IMR-90 (cell line): Measurements from ENCODE around the gene C15orf61.

ENCODE experiments used
- BHLHE40 ChIP-seq: fragments of 150-350 bp; IDR thresholded peaks from 2 replicates; pipeline ENCODE4 v1.6.1; 2016; ENCODE audit warnings: mild to moderate bottlenecking, low read depth, low read length
- CEBPB ChIP-seq: IDR thresholded peaks from 2 replicates; pipeline ENCODE4 v1.6.1; 2012; ENCODE audit warnings: low read depth, low read length, improper control_type of control experiment
- CHD1 ChIP-seq: IDR thresholded peaks from 2 replicates; pipeline ENCODE4 v1.6.1; 2012; ENCODE audit warnings: low read depth, low read length, improper control_type of control experiment
- CTCF ChIP-seq: conservative IDR thresholded peaks from 2 replicates; pipeline ENCODE4 v1.5.1; 2012; ENCODE audit warnings: mild to moderate bottlenecking, low read depth, low read length, improper control_type of control experiment
- ELK1 ChIP-seq: fragments of 150-350 bp; IDR thresholded peaks from 2 replicates; pipeline ENCODE4 v1.6.1; 2016; ENCODE audit warnings: low read depth, mild to moderate bottlenecking, low read length, moderate library complexity, borderline replicate concordance
- FOS ChIP-seq: fragments of 150-350 bp; IDR thresholded peaks from 2 replicates; pipeline ENCODE4 v1.6.1; 2016; ENCODE audit warnings: low read depth, low read length
- MAZ ChIP-seq: IDR thresholded peaks from 2 replicates; pipeline ENCODE4 v1.6.1; 2012; ENCODE audit warnings: low read depth, mild to moderate bottlenecking, low read length, improper control_type of control experiment, moderate library complexity, borderline replicate concordance
- POLR2A ChIP-seq: IDR thresholded peaks from 2 replicates; pipeline ENCODE4 v1.6.1; 2012; ENCODE audit warnings: mild to moderate bottlenecking, low read depth, low read length
- RAD21 ChIP-seq: IDR thresholded peaks from 2 replicates; pipeline ENCODE4 v1.6.1; 2012; ENCODE audit warnings: low read length, improper control_type of control experiment
- RCOR1 ChIP-seq: IDR thresholded peaks from 2 replicates; pipeline ENCODE4 v1.6.1; 2012; ENCODE audit warnings: mild to moderate bottlenecking, low read length, improper control_type of control experiment; ENCODE audit not compliant: insufficient replicate concordance
- RFX5 ChIP-seq: IDR thresholded peaks from 2 replicates; pipeline ENCODE4 v1.8.0; 2012; ENCODE audit warnings: low read depth, mild to moderate bottlenecking, low read length, moderate library complexity
- SMC3 ChIP-seq: fragments of 150-350 bp; IDR thresholded peaks from 2 replicates; pipeline ENCODE4 v1.6.1; 2016; ENCODE audit warnings: low read depth, mild to moderate bottlenecking, antibody characterized with exemption, low read length, moderate library complexity
- USF2 ChIP-seq: fragments of 150-350 bp; IDR thresholded peaks from 2 replicates; pipeline ENCODE4 v1.6.1; 2017; ENCODE audit warnings: mild to moderate bottlenecking, antibody characterized with exemption, low read length, low read depth

DNA sequence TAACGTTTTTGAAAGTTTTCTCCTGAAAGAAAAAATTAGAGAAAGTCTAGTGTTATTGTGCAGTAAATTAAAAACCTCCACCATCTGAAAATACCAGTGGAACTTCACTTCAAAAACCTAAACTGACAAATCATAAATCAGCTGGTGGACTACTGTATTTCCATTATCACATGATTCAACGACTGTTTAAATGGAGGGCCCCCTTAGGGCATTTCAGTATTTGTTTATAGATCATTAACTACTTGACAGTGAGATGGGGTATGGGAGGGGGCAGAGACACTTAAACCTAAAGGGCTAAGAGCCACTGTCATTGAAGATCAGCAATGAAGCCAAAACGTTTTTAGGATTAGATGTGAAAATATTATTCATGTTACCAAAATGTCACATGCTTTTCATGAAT is 8.8 kb upstream of the C15orf61 start:
- TF ChIP-seq POLR2A = no peak
- no peak for TF ChIP-seq FOS
- no peak for TF ChIP-seq CTCF
- no peak for TF ChIP-seq USF2
- TF ChIP-seq RCOR1 = no peak
- no peak for TF ChIP-seq BHLHE40
- TF ChIP-seq SMC3 = no peak
- TF ChIP-seq RAD21 = no peak
- no peak for TF ChIP-seq ELK1
- no peak for TF ChIP-seq CEBPB
- TF ChIP-seq MAZ = no peak
- no peak for TF ChIP-seq CHD1
- TF ChIP-seq RFX5 = no peak
